22Rv1 (cell line): Measurements from ENCODE around the gene PAK6.
A peak's percentile ranks its signal among the peaks of the same experiment; 100 is the strongest.

Experiments used
- H3K27ac ChIP-seq: fragments of 450-650 bp; 2 replicates; pipeline ENCODE4 v1.5.1; 2017
- ZFX ChIP-seq: fragments of 450-650 bp; IDR thresholded peaks from 2 replicates; pipeline ENCODE4 v1.6.1; 2017; ENCODE audit warnings: antibody characterized with exemption, borderline replicate concordance
- TF ChIP-seq, protein P1 (sequence below): fragments of 450-650 bp; IDR thresholded peaks from 2 replicates; pipeline ENCODE4 v1.5.1; 2017; ENCODE audit warnings: mild to moderate bottlenecking

Gene PAK6

DNA sequence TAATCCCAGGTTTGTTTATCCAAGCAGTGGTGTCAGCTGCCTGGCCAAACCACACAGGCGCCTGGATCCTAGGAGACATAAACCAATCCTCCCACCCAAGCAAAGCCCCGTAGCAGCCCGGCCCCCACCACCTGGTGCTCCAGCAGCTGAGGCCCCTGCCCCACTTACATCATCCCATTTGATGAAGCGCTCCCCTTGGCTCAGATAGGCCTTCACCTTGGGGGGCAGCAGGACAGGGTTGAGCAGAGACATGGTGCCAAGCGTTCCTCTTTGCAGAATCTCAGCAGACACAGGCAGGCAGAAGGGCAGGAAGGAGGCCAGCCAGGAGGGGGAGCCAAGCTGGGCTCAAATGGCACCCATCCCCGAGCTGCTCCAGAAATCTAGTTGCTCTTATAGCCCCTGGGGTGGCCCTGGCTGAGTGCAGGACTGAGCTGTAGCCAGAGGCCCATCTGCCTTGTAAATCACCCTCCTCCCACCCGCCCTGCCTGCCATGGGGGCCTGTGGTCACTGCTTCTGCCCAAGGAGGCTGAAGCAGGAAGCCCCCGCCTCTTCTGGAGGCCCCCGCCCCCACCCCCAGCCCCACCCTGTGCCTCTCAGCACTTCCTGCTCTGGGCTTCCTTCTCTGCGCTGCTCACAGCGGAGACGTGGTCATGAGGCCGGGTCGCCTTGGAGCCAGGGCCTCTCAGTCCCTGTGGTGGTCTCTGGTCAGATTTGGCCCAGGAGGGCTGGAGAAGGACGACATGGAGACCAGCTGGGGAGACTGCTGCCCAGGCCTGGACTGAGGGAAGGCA, 68.8 kb downstream of the PAK6 start, which contains the start of gene PLCB2:
Gene PLCB2, minus strand, starts transcription at position 515 of the 791 bp plus-strand sequence. Its CDS starts 263 bp downstream, at position 252.
- no peak within 1 kb of the TSS for H3K27ac ChIP-seq
- TF ChIP-seq, protein P1, sequence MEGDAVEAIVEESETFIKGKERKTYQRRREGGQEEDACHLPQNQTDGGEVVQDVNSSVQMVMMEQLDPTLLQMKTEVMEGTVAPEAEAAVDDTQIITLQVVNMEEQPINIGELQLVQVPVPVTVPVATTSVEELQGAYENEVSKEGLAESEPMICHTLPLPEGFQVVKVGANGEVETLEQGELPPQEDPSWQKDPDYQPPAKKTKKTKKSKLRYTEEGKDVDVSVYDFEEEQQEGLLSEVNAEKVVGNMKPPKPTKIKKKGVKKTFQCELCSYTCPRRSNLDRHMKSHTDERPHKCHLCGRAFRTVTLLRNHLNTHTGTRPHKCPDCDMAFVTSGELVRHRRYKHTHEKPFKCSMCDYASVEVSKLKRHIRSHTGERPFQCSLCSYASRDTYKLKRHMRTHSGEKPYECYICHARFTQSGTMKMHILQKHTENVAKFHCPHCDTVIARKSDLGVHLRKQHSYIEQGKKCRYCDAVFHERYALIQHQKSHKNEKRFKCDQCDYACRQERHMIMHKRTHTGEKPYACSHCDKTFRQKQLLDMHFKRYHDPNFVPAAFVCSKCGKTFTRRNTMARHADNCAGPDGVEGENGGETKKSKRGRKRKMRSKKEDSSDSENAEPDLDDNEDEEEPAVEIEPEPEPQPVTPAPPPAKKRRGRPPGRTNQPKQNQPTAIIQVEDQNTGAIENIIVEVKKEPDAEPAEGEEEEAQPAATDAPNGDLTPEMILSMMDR = no peak
- no peak for TF ChIP-seq ZFX

DNA sequence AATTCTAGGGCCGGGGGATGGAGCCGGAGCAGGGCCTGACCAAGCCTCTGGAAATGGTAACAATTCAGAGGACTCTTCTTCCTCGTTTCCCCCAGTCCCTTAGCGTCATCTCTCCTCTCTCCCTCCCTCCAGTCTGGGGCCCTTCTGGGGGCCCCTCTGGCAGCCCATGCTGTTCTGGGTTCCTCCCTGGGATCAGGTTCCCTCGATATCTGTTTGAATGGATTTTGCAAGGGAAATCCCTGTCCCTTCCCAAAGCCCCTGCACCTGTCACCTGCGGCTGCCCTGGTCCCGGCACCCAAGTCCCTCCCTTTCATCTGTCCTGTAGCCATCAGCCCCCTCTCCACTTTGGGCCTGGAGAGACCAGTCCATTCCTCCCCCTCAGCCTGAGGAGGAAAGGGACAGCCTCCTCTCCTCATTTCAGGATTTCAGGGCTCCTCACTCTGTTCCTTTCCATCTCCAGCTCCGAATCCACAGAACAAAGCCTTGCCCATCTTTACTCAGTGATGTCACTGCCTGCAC, 70.5 kb downstream of the PAK6 start:
- no peak overlapping the region for H3K27ac ChIP-seq
- no peak for TF ChIP-seq ZFX
- TF ChIP-seq, protein P1 = no peak

DNA sequence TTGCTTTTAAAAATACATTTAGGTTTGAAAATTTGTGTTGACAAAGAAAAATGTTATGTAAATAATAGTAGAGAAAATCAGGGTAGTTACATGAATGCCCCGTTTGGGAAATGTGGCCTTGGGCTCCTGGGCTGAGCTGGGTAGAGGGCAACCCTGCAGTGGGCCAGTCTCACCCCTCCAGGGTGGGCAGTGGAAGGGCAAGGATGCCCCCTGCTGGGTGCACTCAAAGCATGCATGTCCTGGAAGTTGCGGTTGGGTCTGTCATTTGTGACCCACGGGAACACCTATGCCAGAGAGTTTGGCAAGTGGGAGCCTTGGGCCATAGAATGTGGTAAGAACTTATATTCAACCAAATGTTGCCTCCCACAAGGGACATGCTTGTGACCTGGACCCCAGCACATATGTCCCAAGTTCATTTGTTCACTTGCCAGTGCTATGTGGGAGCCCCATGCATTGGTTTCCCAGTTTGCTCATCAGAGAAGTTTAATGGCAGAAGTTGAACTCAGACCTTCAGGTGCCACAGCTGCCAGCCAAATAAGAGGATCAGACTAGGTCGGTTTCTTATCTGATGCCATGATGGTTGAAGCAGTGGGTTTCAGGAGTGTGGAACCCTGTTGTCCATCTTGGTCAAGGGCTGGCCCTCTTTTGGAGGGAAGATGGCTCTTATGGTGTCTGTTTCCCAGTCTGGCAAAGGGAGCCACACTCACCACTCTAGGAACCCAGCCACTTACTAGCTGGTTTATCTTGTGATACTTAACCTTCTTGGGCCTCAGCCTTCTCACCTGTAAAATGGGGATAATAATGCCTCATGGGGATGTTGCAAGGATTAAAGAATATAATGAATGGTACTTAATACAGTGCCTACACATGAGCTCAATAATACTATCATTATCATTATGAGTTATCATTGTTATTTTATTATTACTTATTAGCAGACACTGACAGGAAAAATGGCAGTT, 71.4 kb downstream of the PAK6 start:
- no peak overlapping the region for H3K27ac ChIP-seq

DNA sequence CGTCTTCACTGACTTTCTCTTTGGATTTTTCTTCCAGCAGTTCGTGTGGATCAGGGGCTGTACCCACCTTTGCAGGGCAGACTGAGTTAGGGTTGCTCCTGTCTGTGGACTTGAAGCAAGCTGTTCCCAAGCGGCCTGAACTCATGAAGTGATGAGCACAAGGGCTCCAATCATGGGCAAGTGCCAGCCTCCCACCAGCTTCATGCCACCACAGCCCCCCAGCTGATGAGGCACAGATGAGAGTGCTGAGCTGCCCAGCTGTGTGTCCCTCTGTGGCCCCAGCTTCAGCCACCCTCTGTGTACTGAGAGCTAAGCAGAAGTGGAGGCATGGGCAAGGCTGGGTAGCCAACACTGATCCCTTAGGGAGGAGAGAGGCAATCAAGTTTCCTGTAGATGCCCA, 72.1 kb downstream of the PAK6 start:
- TF ChIP-seq, protein P1 = no peak
- no peak for TF ChIP-seq ZFX

More for the DNA sequence above, 71.4 kb downstream of the PAK6 start:
- no peak for TF ChIP-seq ZFX
- TF ChIP-seq, protein P1 = peak; percentile 84

DNA sequence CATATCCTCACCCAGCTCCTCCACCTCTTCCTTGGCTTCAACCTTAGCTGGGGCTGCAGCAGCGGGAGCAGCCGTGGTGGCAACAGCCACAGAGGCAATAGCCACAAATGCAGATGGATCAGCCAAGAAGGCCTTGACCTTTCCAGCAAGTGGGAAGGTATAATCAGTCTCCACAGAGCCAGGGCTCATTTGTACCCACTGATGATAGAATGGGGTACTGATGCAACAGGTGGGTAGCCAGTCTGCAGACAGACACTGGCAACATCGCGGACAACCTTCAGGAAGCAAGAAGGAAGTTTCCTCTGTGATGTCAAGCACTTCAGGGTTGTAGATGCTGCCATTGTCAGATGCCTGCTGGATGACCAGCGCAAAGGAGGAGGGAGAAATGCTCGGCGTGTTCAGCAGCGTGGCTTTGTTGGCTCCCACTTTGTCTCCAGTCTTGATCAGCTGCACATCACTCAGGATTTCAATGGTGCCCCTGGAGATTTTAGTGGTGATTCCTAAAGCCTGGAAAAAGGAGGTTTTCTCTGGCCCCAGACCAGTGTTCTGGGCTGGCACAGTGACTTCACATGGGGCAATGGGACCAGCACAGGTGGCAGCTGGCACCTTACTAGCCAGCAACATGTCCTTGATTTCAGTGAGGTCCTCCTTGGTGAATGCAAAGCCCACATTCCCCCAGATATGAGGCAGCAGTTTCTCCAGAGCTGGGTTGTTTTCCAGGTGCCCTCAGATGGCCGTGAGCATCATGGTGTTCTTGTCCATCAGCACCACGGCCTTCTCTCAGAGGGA, 73.7 kb downstream of the PAK6 start:
- H3K27ac ChIP-seq = no peak overlapping the region
- no peak for TF ChIP-seq ZFX
- TF ChIP-seq, protein P1 = no peak

More for the DNA sequence above, 72.1 kb downstream of the PAK6 start:
- no peak overlapping the region for H3K27ac ChIP-seq

DNA sequence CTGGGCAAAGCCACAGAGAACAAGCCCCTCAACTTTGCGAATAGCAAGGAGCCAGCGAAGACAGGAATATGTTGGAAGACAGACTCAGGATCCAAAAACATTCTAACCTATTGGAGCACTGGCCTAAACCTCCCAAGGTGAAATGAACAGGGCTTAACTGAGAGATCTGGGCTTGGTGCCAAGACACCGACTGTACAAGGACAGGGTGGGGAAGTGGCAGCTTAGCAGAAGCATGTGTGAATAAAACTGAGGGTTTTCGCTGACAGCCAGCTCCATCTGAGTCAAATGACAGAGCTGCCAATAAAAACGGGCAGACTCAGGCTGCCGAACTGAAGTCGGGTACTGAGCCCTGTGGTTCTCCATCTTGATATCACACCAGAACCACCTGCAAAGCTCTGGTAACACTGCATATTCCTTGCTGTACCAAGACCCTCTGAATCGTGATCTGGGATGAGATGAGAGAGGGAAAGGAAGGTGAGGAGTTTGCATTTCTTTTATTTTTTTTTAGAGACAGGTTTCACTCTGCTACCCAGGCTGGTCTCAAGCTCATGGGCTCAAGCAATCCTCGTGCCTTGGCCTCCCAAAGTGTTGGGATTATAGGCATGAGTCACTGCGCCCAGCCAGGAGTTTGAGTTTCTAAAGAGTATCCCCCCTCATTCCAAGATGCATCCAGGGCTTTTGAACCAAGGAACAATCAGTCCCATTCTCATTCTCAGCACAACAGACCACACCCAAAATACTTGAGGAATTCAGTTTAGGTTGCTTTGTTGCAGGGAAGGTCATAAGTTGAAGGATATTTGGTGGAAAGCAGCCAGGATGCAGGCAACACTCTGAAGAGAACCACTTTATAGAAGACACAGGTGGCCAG, 74.9 kb downstream of the PAK6 start:
- no peak overlapping the region for H3K27ac ChIP-seq
- TF ChIP-seq ZFX = no peak
- TF ChIP-seq, protein P1 = no peak
